HEK293 (cell line): Measurements from ENCODE around the gene ELAC1.

Source experiments
- AEBP2 ChIP-seq: fragments of 450-650 bp; formaldehyde crosslinking; IDR thresholded peaks from 2 replicates; pipeline ENCODE4 v1.5.1; 2016; ENCODE audit warnings: missing biosample characterization, missing genetic modification characterization, borderline replicate concordance
- CTCF ChIP-seq: fragments of 450-650 bp; formaldehyde crosslinking; IDR thresholded peaks from 2 replicates; pipeline ENCODE4 v1.5.1; 2016; ENCODE audit warnings: missing biosample characterization, missing genetic modification characterization
- KLF17 ChIP-seq: fragments of 450-650 bp; formaldehyde crosslinking; IDR thresholded peaks from 2 replicates; pipeline ENCODE4 v1.5.1; 2016; ENCODE audit warnings: missing biosample characterization, missing genetic modification characterization
- KLF7 ChIP-seq: fragments of 450-650 bp; formaldehyde crosslinking; IDR thresholded peaks from 2 replicates; pipeline ENCODE4 v1.5.1; 2016; ENCODE audit warnings: missing biosample characterization, missing genetic modification characterization, borderline replicate concordance
- PATZ1 ChIP-seq: fragments of 450-650 bp; formaldehyde crosslinking; IDR thresholded peaks from 2 replicates; pipeline ENCODE4 v1.5.1; 2016; ENCODE audit warnings: missing biosample characterization, missing genetic modification characterization
- PRDM6 ChIP-seq: fragments of 450-650 bp; formaldehyde crosslinking; IDR thresholded peaks from 2 replicates; pipeline ENCODE4 v1.5.1; 2017; ENCODE audit warnings: missing biosample characterization, missing genetic modification characterization
- REPIN1 ChIP-seq: fragments of 450-650 bp; formaldehyde crosslinking; IDR thresholded peaks from 2 replicates; pipeline ENCODE4 v1.5.1; 2017; ENCODE audit warnings: missing biosample characterization, missing genetic modification characterization, low read depth
- SALL2 ChIP-seq: fragments of 450-650 bp; formaldehyde crosslinking; IDR thresholded peaks from 2 replicates; pipeline ENCODE4 v1.5.0; 2017; ENCODE audit warnings: missing biosample characterization, mild to moderate bottlenecking, missing genetic modification characterization, borderline replicate concordance
- SP7 ChIP-seq: fragments of 450-650 bp; formaldehyde crosslinking; IDR thresholded peaks from 2 replicates; pipeline ENCODE4 v1.5.1; 2016; ENCODE audit warnings: missing biosample characterization, missing genetic modification characterization
- TCF7L2 ChIP-seq: IDR thresholded peaks from 2 replicates; pipeline ENCODE4 v1.6.1; 2011; ENCODE audit warnings: low read depth, mild to moderate bottlenecking, inconsistent platforms, low read length, moderate library complexity, borderline replicate concordance
- ZBTB17 ChIP-seq: fragments of 450-650 bp; formaldehyde crosslinking; IDR thresholded peaks from 2 replicates; pipeline ENCODE4 v1.5.1; 2016; ENCODE audit warnings: missing biosample characterization, missing genetic modification characterization
- ZNF112 ChIP-seq: fragments of 450-650 bp; formaldehyde crosslinking; IDR thresholded peaks from 2 replicates; pipeline ENCODE4 v1.5.0; 2017; ENCODE audit warnings: missing biosample characterization, missing genetic modification characterization
- ZNF121 ChIP-seq: fragments of 450-650 bp; formaldehyde crosslinking; IDR thresholded peaks from 2 replicates; pipeline ENCODE4 v1.5.1; 2016; ENCODE audit warnings: missing biosample characterization, missing genetic modification characterization
- ZNF140 ChIP-seq: fragments of 450-650 bp; formaldehyde crosslinking; IDR thresholded peaks from 2 replicates; pipeline ENCODE4 v1.5.1; 2016; ENCODE audit warnings: missing biosample characterization, missing genetic modification characterization
- ZNF175 ChIP-seq: fragments of 450-650 bp; formaldehyde crosslinking; IDR thresholded peaks from 2 replicates; pipeline ENCODE4 v1.5.1; 2016; ENCODE audit warnings: missing biosample characterization, missing genetic modification characterization
- ZNF18 ChIP-seq: fragments of 450-650 bp; formaldehyde crosslinking; IDR thresholded peaks from 2 replicates; pipeline ENCODE4 v1.5.1; 2016; ENCODE audit warnings: missing biosample characterization, missing genetic modification characterization
- ZNF184 ChIP-seq: fragments of 450-650 bp; IDR thresholded peaks from 2 replicates; pipeline ENCODE4 v1.5.1; 2018; ENCODE audit warnings: missing biosample characterization, mild to moderate bottlenecking, missing genetic modification characterization
- ZNF366 ChIP-seq: fragments of 450-650 bp; formaldehyde crosslinking; conservative IDR thresholded peaks from 2 replicates; pipeline ENCODE4 v1.5.1; 2016; ENCODE audit warnings: missing biosample characterization, missing genetic modification characterization
- ZNF37A ChIP-seq: fragments of 450-650 bp; IDR thresholded peaks from 2 replicates; pipeline ENCODE4 v1.5.1; 2018; ENCODE audit warnings: missing biosample characterization, missing genetic modification characterization
- ZNF404 ChIP-seq: fragments of 450-650 bp; formaldehyde crosslinking; IDR thresholded peaks from 2 replicates; pipeline ENCODE4 v1.5.1; 2017; ENCODE audit warnings: missing biosample characterization, missing genetic modification characterization
- ZNF513 ChIP-seq: fragments of 450-650 bp; IDR thresholded peaks from 2 replicates; pipeline ENCODE4 v1.5.1; 2018; ENCODE audit warnings: missing biosample characterization, missing genetic modification characterization
- ZNF561 ChIP-seq: fragments of 450-650 bp; IDR thresholded peaks from 2 replicates; pipeline ENCODE4 v1.5.1; 2018; ENCODE audit warnings: missing biosample characterization, missing genetic modification characterization, borderline replicate concordance
- ZNF629 ChIP-seq: fragments of 450-650 bp; formaldehyde crosslinking; IDR thresholded peaks from 2 replicates; pipeline ENCODE4 v1.5.1; 2017; ENCODE audit warnings: missing biosample characterization, missing genetic modification characterization
- ZNF677 ChIP-seq: fragments of 450-650 bp; IDR thresholded peaks from 2 replicates; pipeline ENCODE4 v1.5.0; 2018; ENCODE audit warnings: missing biosample characterization, mild to moderate bottlenecking, missing genetic modification characterization, moderate library complexity
- ZNF768 ChIP-seq: fragments of 450-650 bp; formaldehyde crosslinking; IDR thresholded peaks from 2 replicates; pipeline ENCODE4 v1.5.1; 2018; ENCODE audit warnings: missing biosample characterization, mild to moderate bottlenecking, missing genetic modification characterization
- ZNF777 ChIP-seq: fragments of 450-650 bp; formaldehyde crosslinking; IDR thresholded peaks from 2 replicates; pipeline ENCODE4 v1.5.1; 2017; ENCODE audit warnings: missing biosample characterization, missing genetic modification characterization, borderline replicate concordance
- ZNF792 ChIP-seq: fragments of 450-650 bp; formaldehyde crosslinking; IDR thresholded peaks from 2 replicates; pipeline ENCODE4 v1.5.1; 2016; ENCODE audit warnings: missing biosample characterization, missing genetic modification characterization

Gene ELAC1

GRCh38 chr18:50986360-50987087, 18.7 kb downstream of the ELAC1 start (continued):
- TF ChIP-seq AEBP2 (tag by site-specific recombination) (no peak), CTCF (no peak), ZNF18 (no peak), ZNF366 (tag by site-specific recombination) (0 out of 2 replicates have a peak, but pooled peaks have one; percentile 22), TCF7L2 (no peak), ZNF629 (peak; percentile 51; the same call in 1 of the 2 replicates), ZNF513 (no peak), ZNF768 (tag by site-specific recombination) (no peak), ZNF561 (tag by site-specific recombination) (no peak), ZNF140 (tag by site-specific recombination) (no peak), KLF7 (no peak), PRDM6 (tag by site-specific recombination) (peak; percentile 63), ZNF175 (tag by site-specific recombination) (no peak), ZBTB17 (peak; percentile 41; the same call in 1 of the 2 replicates), ZNF121 (no peak), SALL2 (tag by site-specific recombination) (no peak), ZNF404 (tag by site-specific recombination) (no peak), SP7 (no peak), ZNF792 (tag by site-specific recombination) (no peak), ZNF112 (tag by site-specific recombination) (no peak), ZNF184 (tag by site-specific recombination) (no peak), ZNF677 (tag by site-specific recombination) (no peak), REPIN1 (tag by site-specific recombination) (no peak), ZNF777 (no peak), ZNF37A (tag by site-specific recombination) (no peak), KLF17 (tag by site-specific recombination) (no peak), PATZ1 (tag by site-specific recombination) (no peak)
